IPS DF 19.7 (cell line): ENCODE data around the gene GALNT17.
"Not testable (repeated sequence)": the region's sequence is repeated elsewhere in the genome, so short reads cannot be mapped to it uniquely, and the experiment has no call there.

Source experiments
- DNase-seq: peaks from one replicate; pipeline ENCODE4 v3.0.0-alpha.2; 2013; ENCODE audit warnings: low read depth, low spot score

GALNT17 gene

GRCh38 chr7:71236230-71237105 is 104.5 kb downstream of the GALNT17 start:
- no peak for DNase-seq

GRCh38 chr7:71237945-71238344 is 106.0 kb downstream of the GALNT17 start:
- peak; percentile 2 for DNase-seq

GRCh38 chr7:71238581-71239295 is 106.8 kb downstream of the GALNT17 start:
- no peak for DNase-seq

- no peak for DNase-seq
These were observed 107.8 kb downstream of the GALNT17 start for GRCh38 chr7:71239586-71240268.

GRCh38 chr7:71243736-71244410 is 111.9 kb downstream of the GALNT17 start:
- no peak for DNase-seq

- no peak for DNase-seq
These were observed 113.1 kb downstream of the GALNT17 start for GRCh38 chr7:71245038-71245437.

- DNase-seq = no peak
These were observed 119.8 kb downstream of the GALNT17 start for GRCh38 chr7:71251706-71252105.

- no peak for DNase-seq
These were observed 122.8 kb downstream of the GALNT17 start for GRCh38 chr7:71254751-71255150.

- no peak for DNase-seq
These were observed 123.7 kb downstream of the GALNT17 start for GRCh38 chr7:71255537-71256178.

- no peak for DNase-seq
These were observed 129.1 kb downstream of the GALNT17 start for GRCh38 chr7:71261066-71261465.

- DNase-seq = not testable (repeated sequence)
These were observed 130.9 kb downstream of the GALNT17 start for GRCh38 chr7:71262834-71263233.

GRCh38 chr7:71264005-71264404 is 132.1 kb downstream of the GALNT17 start:
- DNase-seq = no peak

- no peak for DNase-seq
These were observed 135.0 kb downstream of the GALNT17 start for GRCh38 chr7:71266912-71267311.

- no peak for DNase-seq
These were observed 136.0 kb downstream of the GALNT17 start for GRCh38 chr7:71267734-71268469.

- no peak for DNase-seq
These were observed 138.6 kb downstream of the GALNT17 start for GRCh38 chr7:71270558-71270957.

- no peak for DNase-seq
These were observed 139.3 kb downstream of the GALNT17 start for GRCh38 chr7:71271203-71271602.

GRCh38 chr7:71272509-71273490 is 140.9 kb downstream of the GALNT17 start:
- no peak for DNase-seq

GRCh38 chr7:71278257-71278656 is 146.3 kb downstream of the GALNT17 start:
- DNase-seq = no peak

GRCh38 chr7:71281261-71281660 is 149.3 kb downstream of the GALNT17 start:
- no peak for DNase-seq
